Measurements from ENCODE around the gene FNDC10.

DNA sequence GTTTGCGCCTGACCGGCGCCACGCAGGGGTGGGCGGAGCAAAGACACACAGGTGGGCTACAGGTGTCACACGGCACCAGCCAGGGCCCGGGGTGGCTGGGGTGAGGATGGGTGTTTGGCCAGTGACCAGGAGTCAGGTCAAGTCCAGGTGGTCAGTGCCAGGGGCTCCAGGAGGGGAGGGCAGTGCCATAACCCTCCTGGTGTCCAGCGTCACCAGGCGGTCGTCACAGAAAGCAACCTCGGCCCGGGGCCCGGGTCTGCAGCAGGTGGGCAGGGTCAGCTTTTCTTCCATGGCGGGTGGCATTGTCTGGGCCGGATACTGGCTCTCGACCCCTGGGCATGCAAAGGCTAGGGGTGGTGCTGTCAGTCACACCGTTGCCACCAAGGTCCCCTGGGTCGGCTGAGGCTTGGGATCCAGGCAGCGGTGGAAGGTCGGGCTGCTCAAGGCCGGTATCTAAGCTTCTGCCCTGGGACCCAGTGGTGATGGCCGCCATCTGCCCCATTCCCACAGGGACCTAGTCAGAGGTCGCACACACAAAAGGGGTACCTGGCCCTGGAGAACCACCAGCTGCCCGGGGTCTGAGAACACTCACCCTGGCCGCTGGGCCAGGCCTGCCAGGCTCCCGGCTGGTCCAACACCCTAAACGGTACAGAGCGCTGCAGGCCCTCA is 1.8 kb downstream of the FNDC10 start:
- TF ChIP-seq POLR2A (IDR thresholded peaks at IDR 0.05) = no peak
- TF ChIP-seq, protein P1, sequence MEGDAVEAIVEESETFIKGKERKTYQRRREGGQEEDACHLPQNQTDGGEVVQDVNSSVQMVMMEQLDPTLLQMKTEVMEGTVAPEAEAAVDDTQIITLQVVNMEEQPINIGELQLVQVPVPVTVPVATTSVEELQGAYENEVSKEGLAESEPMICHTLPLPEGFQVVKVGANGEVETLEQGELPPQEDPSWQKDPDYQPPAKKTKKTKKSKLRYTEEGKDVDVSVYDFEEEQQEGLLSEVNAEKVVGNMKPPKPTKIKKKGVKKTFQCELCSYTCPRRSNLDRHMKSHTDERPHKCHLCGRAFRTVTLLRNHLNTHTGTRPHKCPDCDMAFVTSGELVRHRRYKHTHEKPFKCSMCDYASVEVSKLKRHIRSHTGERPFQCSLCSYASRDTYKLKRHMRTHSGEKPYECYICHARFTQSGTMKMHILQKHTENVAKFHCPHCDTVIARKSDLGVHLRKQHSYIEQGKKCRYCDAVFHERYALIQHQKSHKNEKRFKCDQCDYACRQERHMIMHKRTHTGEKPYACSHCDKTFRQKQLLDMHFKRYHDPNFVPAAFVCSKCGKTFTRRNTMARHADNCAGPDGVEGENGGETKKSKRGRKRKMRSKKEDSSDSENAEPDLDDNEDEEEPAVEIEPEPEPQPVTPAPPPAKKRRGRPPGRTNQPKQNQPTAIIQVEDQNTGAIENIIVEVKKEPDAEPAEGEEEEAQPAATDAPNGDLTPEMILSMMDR (IDR thresholded peaks at IDR 0.05) = no peak
